ENCODE data around the gene MRFAP1L1. TPM values are rescaled to one million over a fixed set of nuclear protein-coding genes. Genes with fewer than 3 reads are reported as not detected.

MRFAP1L1 gene
- total and polyA plus RNA-seq, 4 donors, result 29.8 to 41.8 (median 30.7) TPM

- Histone ChIP-seq H3K9me3 (ENCODE audit: control insufficient read depth in 4 of 4, low read length in 3 of 4) (no peaks in the 10 kb centered on the region), H3K36me3 (ENCODE audit: control insufficient read depth in 4 of 4, insufficient read depth in 3 of 4, low read depth in 1 of 4, low read length in 3 of 4) (no peaks in the 10 kb centered on the region), H3K9ac (ENCODE audit: low read depth in 1 of 2, low read length in 2 of 2) (peak overlapping the region in 1 of 2 donors; percentile 81), H3K4me1 (ENCODE audit: control insufficient read depth in 4 of 4, insufficient read depth in 4 of 4, low read length in 3 of 4) (peaks cover 33 to 90% (median 80%) of the 10 kb centered on the region in 4 donors), H3K4me3 (ENCODE audit: low read depth in 1 of 3, low read length in 3 of 3) (no peak overlapping the region), H3K27ac (ENCODE audit: low read depth in 1 of 2, low read length in 2 of 2) (peak overlapping the region; percentile 85 to 90), H3K27me3 (ENCODE audit: control insufficient read depth in 4 of 4, insufficient read depth in 4 of 4, low read length in 3 of 4) (no peaks in the 10 kb centered on the region)
- 51% methylated on average over 23 of the region's 23 CpGs for WGBS
- TF ChIP-seq CTCF (IDR thresholded peaks at IDR 0.05; ENCODE audit: low read depth, low read length, missing input control) (no peak), YY1 (IDR thresholded peaks at IDR 0.05) (no peak), HNF4A (conservative IDR thresholded peaks at IDR 0.05) (peak; percentile 54 to 65), RXRA (IDR thresholded peaks at IDR 0.05) (no peak), JUND (IDR thresholded peaks at IDR 0.05) (no peak), SP1 (IDR thresholded peaks at IDR 0.05) (peak; percentile 7), FOXA2 (IDR thresholded peaks at IDR 0.05) (no peak), GABPA (IDR thresholded peaks at IDR 0.05 in 1 of 2, conservative IDR thresholded peaks at IDR 0.05 in 1 of 2) (no peak), FOXA1 (IDR thresholded peaks at IDR 0.05) (no peak), EGR1 (IDR thresholded peaks at IDR 0.05; ENCODE audit: low read depth in 2 of 2) (no peak), ZBTB33 (IDR thresholded peaks at IDR 0.05) (no peak), MAX (IDR thresholded peaks at IDR 0.05) (no peak), NR2F2 (IDR thresholded peaks at IDR 0.05) (no peak), TAF1 (conservative IDR thresholded peaks at IDR 0.05) (no peak)
- TF ChIP-seq, protein P1, sequence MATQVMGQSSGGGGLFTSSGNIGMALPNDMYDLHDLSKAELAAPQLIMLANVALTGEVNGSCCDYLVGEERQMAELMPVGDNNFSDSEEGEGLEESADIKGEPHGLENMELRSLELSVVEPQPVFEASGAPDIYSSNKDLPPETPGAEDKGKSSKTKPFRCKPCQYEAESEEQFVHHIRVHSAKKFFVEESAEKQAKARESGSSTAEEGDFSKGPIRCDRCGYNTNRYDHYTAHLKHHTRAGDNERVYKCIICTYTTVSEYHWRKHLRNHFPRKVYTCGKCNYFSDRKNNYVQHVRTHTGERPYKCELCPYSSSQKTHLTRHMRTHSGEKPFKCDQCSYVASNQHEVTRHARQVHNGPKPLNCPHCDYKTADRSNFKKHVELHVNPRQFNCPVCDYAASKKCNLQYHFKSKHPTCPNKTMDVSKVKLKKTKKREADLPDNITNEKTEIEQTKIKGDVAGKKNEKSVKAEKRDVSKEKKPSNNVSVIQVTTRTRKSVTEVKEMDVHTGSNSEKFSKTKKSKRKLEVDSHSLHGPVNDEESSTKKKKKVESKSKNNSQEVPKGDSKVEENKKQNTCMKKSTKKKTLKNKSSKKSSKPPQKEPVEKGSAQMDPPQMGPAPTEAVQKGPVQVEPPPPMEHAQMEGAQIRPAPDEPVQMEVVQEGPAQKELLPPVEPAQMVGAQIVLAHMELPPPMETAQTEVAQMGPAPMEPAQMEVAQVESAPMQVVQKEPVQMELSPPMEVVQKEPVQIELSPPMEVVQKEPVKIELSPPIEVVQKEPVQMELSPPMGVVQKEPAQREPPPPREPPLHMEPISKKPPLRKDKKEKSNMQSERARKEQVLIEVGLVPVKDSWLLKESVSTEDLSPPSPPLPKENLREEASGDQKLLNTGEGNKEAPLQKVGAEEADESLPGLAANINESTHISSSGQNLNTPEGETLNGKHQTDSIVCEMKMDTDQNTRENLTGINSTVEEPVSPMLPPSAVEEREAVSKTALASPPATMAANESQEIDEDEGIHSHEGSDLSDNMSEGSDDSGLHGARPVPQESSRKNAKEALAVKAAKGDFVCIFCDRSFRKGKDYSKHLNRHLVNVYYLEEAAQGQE (IDR thresholded peaks at IDR 0.05), result no peak
- DNase-seq (ENCODE audit: low spot score), result peak; percentile 35
These were observed 40.9 kb upstream of the MRFAP1L1 start for GRCh38 chr4:6750286-6751221.
